Fibroblast of skin of left biceps (primary cell): ENCODE measurements around the gene ZC3H13.

Experiments
- DNase-seq, 2 experiments: peaks; one replicate each; pipeline ENCODE4 v3.0.0-alpha.2; 2013; ENCODE audit warnings: low read depth in 2 of 2

ZC3H13 gene

GRCh38 chr13:46052319-46053161, at the start of gene ZC3H13:
TSS of gene ZC3H13 (minus strand) at chr13:46052746. CDS start at chr13:46045507, 7,239 bp downstream.
- peak; percentile 84 to 85 for DNase-seq

GRCh38 chr13:46102255-46102605, 49.7 kb upstream of the ZC3H13 start:
- no peak for DNase-seq

GRCh38 chr13:46101484-46102254, 49.1 kb upstream of the ZC3H13 start:
- no peak for DNase-seq

GRCh38 chr13:46101002-46101401, 48.5 kb upstream of the ZC3H13 start:
- no peak for DNase-seq

GRCh38 chr13:46100191-46100815, 47.8 kb upstream of the ZC3H13 start:
- no peak for DNase-seq

GRCh38 chr13:46097663-46098062, 45.1 kb upstream of the ZC3H13 start:
- DNase-seq, result no peak

GRCh38 chr13:46097015-46097414, 44.5 kb upstream of the ZC3H13 start:
- DNase-seq, result no peak

- no peak for DNase-seq
Measured at GRCh38 chr13:46094478-46094877, 41.9 kb upstream of the ZC3H13 start.

GRCh38 chr13:46088821-46089562, 36.4 kb upstream of the ZC3H13 start:
- no peak for DNase-seq

GRCh38 chr13:46087481-46087880, 34.9 kb upstream of the ZC3H13 start:
- DNase-seq, result no peak

- DNase-seq, result no peak
Measured at GRCh38 chr13:46086985-46087384, 34.4 kb upstream of the ZC3H13 start.

GRCh38 chr13:46086421-46086922, 33.9 kb upstream of the ZC3H13 start:
- no peak for DNase-seq

- no peak for DNase-seq
Measured at GRCh38 chr13:46085737-46086136, 33.2 kb upstream of the ZC3H13 start.

- no peak for DNase-seq
Measured at GRCh38 chr13:46082324-46082723, 29.8 kb upstream of the ZC3H13 start.

GRCh38 chr13:46079770-46080169, 27.2 kb upstream of the ZC3H13 start:
- DNase-seq, result no peak

GRCh38 chr13:46077265-46077664, 24.7 kb upstream of the ZC3H13 start:
- no peak for DNase-seq

GRCh38 chr13:46076827-46077226, 24.3 kb upstream of the ZC3H13 start:
- DNase-seq, result no peak

GRCh38 chr13:46075811-46076210, 23.3 kb upstream of the ZC3H13 start:
- DNase-seq, result no peak

- no peak for DNase-seq
Measured at GRCh38 chr13:46071590-46072249, 19.2 kb upstream of the ZC3H13 start.

GRCh38 chr13:46063292-46063691, 10.7 kb upstream of the ZC3H13 start:
- no peak for DNase-seq

- peak in 1 of 2 experiments; percentile 33 for DNase-seq
Measured at GRCh38 chr13:46062185-46062584, 9.6 kb upstream of the ZC3H13 start.
